Measurements from ENCODE around the gene ZRANB3. TPM values are rescaled to one million over a fixed set of nuclear protein-coding genes. Genes with fewer than 3 reads are reported as not detected.

Gene ZRANB3
- total RNA-seq, 1 experiment from 2014 or later: 12.0 TPM

- Histone ChIP-seq H3K9me3 (ENCODE audit: control insufficient read depth in 1 of 2, insufficient read depth in 1 of 2, low read depth in 1 of 2, low read length in 2 of 2) (no peaks in the 10 kb centered on the region; a peak in 1 of 4 replicates), H2AFZ (ENCODE audit: low read depth, low read length, poor library complexity, severe bottlenecking) (no peak overlapping the region), H3K4me2 (ENCODE audit: low read length) (no peak overlapping the region), H3K9me2 (ENCODE audit: insufficient read depth) (no peaks in the 10 kb centered on the region), H3K27me3 (ENCODE audit: insufficient read depth, low read length) (no peaks in the 10 kb centered on the region), H3K27ac (ENCODE audit: low read depth, low read length) (no peak overlapping the region), H3K4me3 (replicated peaks in 1 of 2; ENCODE audit: low read depth in 1 of 2, low read length in 2 of 2) (no peak overlapping the region), H3K9ac (ENCODE audit: low read length) (no peak overlapping the region), H3K4me1 (ENCODE audit: control insufficient read depth in 1 of 2, insufficient read depth in 2 of 2, low read length in 2 of 2) (no peaks in the 10 kb centered on the region), H3K79me2 (ENCODE audit: insufficient read depth, low read length) (no peaks in the 10 kb centered on the region), H3K36me3 (ENCODE audit: control insufficient read depth in 1 of 2, insufficient read depth in 2 of 2, low read length in 2 of 2) (peaks cover 7 to 15% of the 10 kb centered on the region in 2 experiments; a peak in 2 of 4 replicates), H4K20me1 (ENCODE audit: insufficient read depth) (no peaks in the 10 kb centered on the region)
- TF ChIP-seq SRF (IDR thresholded peaks at IDR 0.05; ENCODE audit: low read depth): no peak
- no TSS peak for BruUV-seq (replicated peaks)
- ChIA-PET CTCF (no interaction called here), RAD21 (ENCODE audit: low non-redundant PET in 1 of 2, low total read pairs in 2 of 2, uncharacterized antibody in 2 of 2, unreplicated experiment in 2 of 2) (no interaction called here), POLR2A (no interaction called here)
- DNase-seq (ENCODE audit: low read depth, low spot score) (no peak), ATAC-seq (no peak)
- intact Hi-C loops (cut with micrococcal nuclease): no loop called here
Measured at GRCh38 chr2:135175177-135175576, 355.8 kb downstream of the ZRANB3 start.

- Histone ChIP-seq H2AFZ (ENCODE audit: low read depth, low read length, poor library complexity, severe bottlenecking) (no peak overlapping the region), H3K36me3 (ENCODE audit: control insufficient read depth in 1 of 2, insufficient read depth in 2 of 2, low read length in 2 of 2) (peaks cover 8 to 15% of the 10 kb centered on the region in 2 experiments; a peak in 2 of 4 replicates), H3K4me3 (replicated peaks in 1 of 2; ENCODE audit: low read depth in 1 of 2, low read length in 2 of 2) (no peak overlapping the region), H3K9me2 (ENCODE audit: insufficient read depth) (no peaks in the 10 kb centered on the region), H3K27ac (ENCODE audit: low read depth, low read length) (no peak overlapping the region), H3K4me1 (ENCODE audit: control insufficient read depth in 1 of 2, insufficient read depth in 2 of 2, low read length in 2 of 2) (no peaks in the 10 kb centered on the region), H3K27me3 (ENCODE audit: insufficient read depth, low read length) (no peaks in the 10 kb centered on the region), H3K9ac (ENCODE audit: low read length) (no peak overlapping the region), H4K20me1 (ENCODE audit: insufficient read depth) (no peaks in the 10 kb centered on the region), H3K4me2 (ENCODE audit: low read length) (no peak overlapping the region), H3K79me2 (ENCODE audit: insufficient read depth, low read length) (no peaks in the 10 kb centered on the region), H3K9me3 (ENCODE audit: control insufficient read depth in 1 of 2, insufficient read depth in 1 of 2, low read depth in 1 of 2, low read length in 2 of 2) (no peaks in the 10 kb centered on the region; a peak in 1 of 4 replicates)
- no peak for DNase-seq (ENCODE audit: low read depth, low spot score)
- ChIA-PET CTCF (no interaction called here), RAD21 (ENCODE audit: low non-redundant PET in 1 of 2, low total read pairs in 2 of 2, uncharacterized antibody in 2 of 2, unreplicated experiment in 2 of 2) (no interaction called here), POLR2A (no interaction called here)
- no TSS peak for BruUV-seq (replicated peaks)
- intact Hi-C loops (cut with micrococcal nuclease): no loop called here
- no peak for ATAC-seq
- TF ChIP-seq SIN3A (IDR thresholded peaks at IDR 0.05; ENCODE audit: low read depth) (no peak), EZH2phosphoT487 (IDR thresholded peaks at IDR 0.05; ENCODE audit: borderline replicate concordance) (no peak), ATF3 (IDR thresholded peaks at IDR 0.05) (no peak), POLR2AphosphoS5 (IDR thresholded peaks at IDR 0.05; ENCODE audit: low read depth, low read length) (no peak), ZFX (IDR thresholded peaks at IDR 0.05) (no peak)
Measured at GRCh38 chr2:135174810-135175093, 356.3 kb downstream of the ZRANB3 start.

Measured in HCT116 (cell line).